Occipital lobe (tissue), 2 donors: Measurements from ENCODE around the gene OR1G1. TPM values are rescaled to one million over a fixed set of nuclear protein-coding genes. Genes with fewer than 3 reads are reported as not detected.
"Not testable (repeated sequence)": the region's sequence is repeated elsewhere in the genome, so short reads cannot be mapped to it uniquely, and the experiment has no call there.

Experiments
- DNase-seq: peaks from one replicate; lab custom pipeline; 2025; lab: John Stamatoyannopoulos, UW
- total RNA-seq: library from RNA; depleted of rRNA; stranded (reverse); fragments of >200 nt; gene quantifications from one replicate; pipeline ENCODE4 v1.2.3, GENCODE V29; 2014

Gene OR1G1
- not detected for total RNA-seq

- no peak for DNase-seq
These were observed at the start of gene OR1G1 for GRCh38 chr17:3127451-3127850. OR1G1 (minus strand) TSS chr17:3127551; CDS start chr17:3127551, 0 bp downstream.

DNA sequence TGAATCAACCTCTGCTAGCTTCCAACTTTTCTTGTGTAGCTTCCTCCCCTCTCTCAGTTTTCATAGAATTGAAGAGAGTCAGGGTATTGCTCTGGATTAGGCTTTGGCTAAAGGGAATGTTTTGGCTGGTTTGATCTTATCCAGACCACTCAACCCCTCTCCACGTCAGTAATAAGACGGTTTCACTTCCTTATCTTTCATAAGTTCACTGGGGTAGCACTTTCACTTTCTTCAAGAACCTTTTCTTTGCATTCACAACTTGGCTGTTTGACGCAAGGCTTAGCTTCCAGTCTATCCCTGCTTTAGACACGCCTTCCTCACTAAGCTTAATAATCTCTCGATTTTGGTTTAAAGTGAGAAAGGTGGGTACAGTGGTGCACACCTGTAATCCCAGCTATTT is 40.2 kb upstream of the OR1G1 start:
- DNase-seq, result no peak

DNA sequence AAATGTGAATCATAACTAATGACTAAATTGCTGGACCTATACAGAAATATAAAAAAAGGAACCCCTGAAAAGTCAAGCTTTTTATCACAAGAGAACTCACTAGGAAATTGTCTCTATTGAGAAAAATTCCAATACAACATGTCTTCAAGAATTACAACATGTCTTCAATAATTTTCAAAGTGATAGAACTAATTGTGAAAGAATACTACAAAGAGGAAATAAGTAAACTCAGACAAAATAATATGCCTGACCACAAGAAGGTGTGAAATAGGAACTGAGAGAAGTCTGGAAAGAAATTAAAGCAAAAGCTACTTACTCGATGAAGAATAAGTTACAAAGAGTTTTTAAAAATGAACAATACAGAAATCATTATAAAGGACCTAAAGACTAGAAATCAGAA is 29.9 kb upstream of the OR1G1 start:
- DNase-seq, result no peak

DNA sequence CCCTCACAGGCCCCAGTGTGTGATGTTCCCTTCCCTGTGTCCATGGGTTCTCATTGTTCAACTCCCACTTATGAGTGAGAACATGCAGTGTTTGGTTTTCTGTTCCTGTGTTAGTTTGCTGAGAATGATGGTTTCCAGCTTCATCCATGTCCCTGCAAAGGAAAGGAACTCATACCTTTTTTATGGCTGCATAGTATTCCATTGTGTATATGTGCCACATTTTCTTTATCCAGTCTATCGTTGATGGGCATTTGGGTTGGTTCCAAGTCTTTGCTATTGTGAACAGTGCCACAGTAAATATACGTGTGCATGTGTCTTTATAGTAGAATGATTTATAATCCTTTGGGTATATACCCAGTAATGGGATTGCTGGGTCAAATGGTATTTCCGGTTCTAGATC is 10.1 kb upstream of the OR1G1 start:
- not testable (repeated sequence) for DNase-seq

DNA sequence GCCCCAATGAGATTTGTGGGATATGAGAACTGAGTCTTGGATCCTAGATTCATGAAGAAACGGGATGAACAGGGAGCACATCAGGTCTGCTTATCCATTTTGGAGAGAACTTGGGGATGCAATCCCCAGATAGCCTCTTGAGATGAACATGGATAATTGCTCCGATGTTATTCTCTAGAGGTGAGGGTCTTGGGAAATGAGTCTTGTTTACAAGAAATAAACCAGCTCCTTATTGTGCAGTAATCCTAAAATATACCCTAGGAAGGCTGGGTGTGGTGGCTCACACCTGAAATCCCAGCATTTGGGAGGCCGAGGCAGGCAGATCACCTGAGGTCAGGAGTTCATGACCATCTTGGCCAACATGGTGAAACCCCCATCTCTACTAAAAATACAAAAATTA is 23.0 kb downstream of the OR1G1 start, which contains the start of gene OR1D2:
TSS of gene OR1D2 (minus strand) at position 101 of the 400 bp plus-strand sequence. CDS start 11,426 bp downstream, outside the sequence.
- DNase-seq, result no peak

Other genes starting within 250 kb of the OR1G1 start
- gene OR1D5, start 63.9 kb downstream of the OR1G1 start, total RNA-seq, result not detected
- not detected for gene OR1D2, start 23.1 kb downstream of the OR1G1 start, total RNA-seq
- not detected for gene OR1A2, start 70.0 kb upstream of the OR1G1 start, total RNA-seq
- not detected for gene OR1A1, start 80.1 kb upstream of the OR1G1 start, total RNA-seq
- gene OR3A1, start 170.8 kb upstream of the OR1G1 start, total RNA-seq, result not detected